H1 (cell line): ENCODE results near the gene HDAC3. TPM values are rescaled to one million over a fixed set of nuclear protein-coding genes. Genes with fewer than 3 reads are reported as not detected.

Experiments used
- CHD2 ChIP-seq: IDR thresholded peaks from 2 replicates; pipeline ENCODE4 v1.6.1; 2012; ENCODE audit warnings: low read length, improper control_type of control experiment
- CHD7 ChIP-seq: fragments of 300-600 bp; sonication (generic); IDR thresholded peaks from 2 replicates; pipeline ENCODE4 v1.7.1; 2012; ENCODE audit warnings: low read length, moderate library complexity, mild to moderate bottlenecking, inconsistent platforms; ENCODE audit not compliant: insufficient replicate concordance
- HDAC6 ChIP-seq: IDR thresholded peaks from one replicate; pipeline ENCODE4 v1.7.1; 2012; ENCODE audit warnings: low read depth, mild to moderate bottlenecking, inconsistent platforms, low read length, moderate library complexity
- KDM5A ChIP-seq: fragments of 200-600 bp; IDR thresholded peaks from 2 replicates; pipeline ENCODE4 v1.7.1; 2012; ENCODE audit warnings: mild to moderate bottlenecking, low read length, inconsistent platforms, mixed read lengths
- POLR2A ChIP-seq, 2 experiments: IDR thresholded peaks; 1 replicate in 1 of 2; 2 replicates in 1 of 2; pipeline ENCODE4 v1.6.1; 2011; ENCODE audit warnings: low read depth in 2 of 2, low read length in 2 of 2, mild to moderate bottlenecking in 2 of 2; ENCODE audit errors: control extremely low read depth in 1 of 2
- RFX5 ChIP-seq: IDR thresholded peaks from 2 replicates; pipeline ENCODE4 v1.6.1; 2011; ENCODE audit warnings: low read depth, low read length, improper control_type of control experiment, borderline replicate concordance
- polyA plus RNA-seq, 7 experiments: library from polyadenylated mRNA; depleted of rRNA in 3 of 7; stranded (reverse) in 5 of 7; unstranded in 2 of 7; fragments of >200 nt in 5 of 7; fragments of 200-250 nt in 2 of 7; gene quantifications; 1 replicate in 5 of 7; 2 replicates in 1 of 7; 4 replicates in 1 of 7; pipeline versions ENCODE4 v1.2.1 to v1.2.3, GENCODE V29; 2011 to 2013; ENCODE audit warnings: missing spikeins in 2 of 7, mixed read lengths in 2 of 7
- total RNA-seq: library from RNA; stranded (reverse); fragmentation: NEBNext Ultra II Directional; extraction: Animal tissue kit (Norgen Biotek cat#: 25700); gene quantifications from 2 replicates; pipeline ENCODE4 v1.2.1, GENCODE V29; 2021

Gene HDAC3
- total and polyA plus RNA-seq, 2 of the 8 experiments (the other 6 are each of a cell fraction or from before 2014, with no cell fraction given): 99.0 to 120 TPM

DNA sequence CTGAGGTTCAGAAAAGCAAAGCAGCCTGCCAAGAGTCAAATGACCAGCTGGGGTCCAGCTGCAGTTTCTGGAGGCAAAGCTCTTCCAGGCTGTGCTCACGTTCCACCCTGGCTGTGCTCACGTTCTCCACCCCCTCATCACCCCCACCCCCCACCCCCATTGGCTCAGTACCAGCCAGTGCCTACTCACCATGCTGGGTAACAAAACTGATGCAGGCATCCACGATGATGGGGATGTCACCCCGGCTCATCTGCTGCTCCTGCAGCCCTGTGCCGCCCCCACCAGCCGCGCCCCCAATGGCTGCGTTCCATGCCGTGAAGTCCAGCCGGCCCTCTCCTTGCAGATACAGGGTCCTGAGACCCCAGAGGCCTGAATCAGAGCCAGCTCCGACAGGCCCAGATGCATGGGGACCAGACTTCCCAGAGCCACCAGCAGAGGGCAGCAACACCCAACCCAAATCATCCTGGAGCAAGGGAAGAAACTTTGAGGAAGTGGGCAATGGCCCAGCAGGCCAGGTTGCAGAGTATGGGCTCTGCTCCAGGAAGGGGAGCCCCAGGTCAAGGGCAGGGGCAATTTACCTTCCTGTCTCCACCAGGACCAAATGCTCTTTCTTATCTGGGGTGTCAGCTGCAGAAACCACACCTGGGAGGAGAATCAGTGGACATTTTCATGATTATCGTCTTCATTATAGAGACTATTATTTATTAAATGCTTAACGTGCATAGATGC lies 28.2 kb upstream of the HDAC3 start (continued):
- TF ChIP-seq CHD7: no peak
- no peak for TF ChIP-seq CHD2
- TF ChIP-seq HDAC6: no peak
- TF ChIP-seq RFX5: no peak
- TF ChIP-seq POLR2A (IDR thresholded peaks at IDR 0.05; ENCODE audit: control extremely low read depth in 1 of 2, low read depth in 2 of 2, low read length in 2 of 2): no peak
- TF ChIP-seq KDM5A: no peak; the same call in 1 of the 2 replicates
- TF ChIP-seq, all 59 proteins: peak for 4
